Epithelial cell of esophagus (primary cell): ENCODE results near the gene NAV3.

Experiments
- DNase-seq: peaks from one replicate; pipeline ENCODE4 v3.0.0; 2010; ENCODE audit warnings: low read depth
- H3K4me3 ChIP-seq: 2 replicates; pipeline ENCODE4 v1.5.1; 2011; ENCODE audit warnings: mild to moderate bottlenecking, low read length, control low read depth
- CTCF ChIP-seq: IDR thresholded peaks from 2 replicates; pipeline ENCODE4 v1.5.1; 2011; ENCODE audit warnings: low read depth, mild to moderate bottlenecking, low read length, control low read depth, inconsistent platforms; ENCODE audit not compliant: insufficient read depth; ENCODE audit errors: missing control alignments

NAV3 gene

GRCh38 chr12:77918046-77918445 lies 87.4 kb downstream of the NAV3 start:
- DNase-seq = no peak
- no peak for TF ChIP-seq CTCF

GRCh38 chr12:77919450-77919849 lies 88.8 kb downstream of the NAV3 start:
- no peak for TF ChIP-seq CTCF
- no peak for DNase-seq
- no peak overlapping the region for H3K4me3 ChIP-seq

More at GRCh38 chr12:77918046-77918445, 87.4 kb downstream of the NAV3 start:
- no peak overlapping the region for H3K4me3 ChIP-seq

GRCh38 chr12:77923882-77924281 lies 93.2 kb downstream of the NAV3 start:
- TF ChIP-seq CTCF = no peak
- no peak overlapping the region for H3K4me3 ChIP-seq
- no peak for DNase-seq

- no peak for TF ChIP-seq CTCF
- H3K4me3 ChIP-seq = no peak overlapping the region
- no peak for DNase-seq
These were observed 94.0 kb downstream of the NAV3 start for GRCh38 chr12:77924703-77925102.

GRCh38 chr12:77925536-77926108 lies 94.9 kb downstream of the NAV3 start:
- peak; percentile 100 for TF ChIP-seq CTCF
- H3K4me3 ChIP-seq = no peak overlapping the region
- peak; percentile 90 for DNase-seq

- no peak for DNase-seq
- no peak overlapping the region for H3K4me3 ChIP-seq
- TF ChIP-seq CTCF = no peak
These were observed 97.4 kb downstream of the NAV3 start for GRCh38 chr12:77928078-77928477.

- H3K4me3 ChIP-seq = no peak overlapping the region
- TF ChIP-seq CTCF = peak; percentile 13
- no peak for DNase-seq
These were observed 101.5 kb downstream of the NAV3 start for GRCh38 chr12:77932216-77932615.
